Mesenchymal stem cell (in vitro differentiated cells and primary cell): ENCODE data around the gene AKAP6.

ENCODE experiments used
- DNase-seq: peaks from one replicate; pipeline ENCODE4 v3.0.0-alpha.2; 2013
- H2AFZ ChIP-seq: one replicate; pipeline ENCODE4 v1.6.1; 2013; ENCODE audit warnings: low read depth, mild to moderate bottlenecking, control low read depth, inconsistent platforms, low read length, moderate library complexity
- H2AK5ac ChIP-seq: 2 replicates; pipeline ENCODE4 v1.6.1; 2013; ENCODE audit warnings: low read length, moderate library complexity, mild to moderate bottlenecking, inconsistent platforms; ENCODE audit not compliant: severe bottlenecking
- H2BK120ac ChIP-seq: one replicate; pipeline ENCODE4 v1.6.1; 2013; ENCODE audit warnings: low read depth, mild to moderate bottlenecking, inconsistent platforms, low read length, moderate library complexity
- H2BK12ac ChIP-seq, 2 experiments: one replicate each; pipeline ENCODE4 v1.6.1; 2013; ENCODE audit warnings: inconsistent platforms in 2 of 2, low read length in 2 of 2, mild to moderate bottlenecking in 2 of 2, moderate library complexity in 2 of 2, control low read depth in 1 of 2
- H2BK15ac ChIP-seq: one replicate; pipeline ENCODE4 v1.6.1; 2013; ENCODE audit warnings: mild to moderate bottlenecking, low read depth, inconsistent platforms; ENCODE audit not compliant: poor library complexity, severe bottlenecking
- H2BK5ac ChIP-seq: 2 replicates; pipeline ENCODE4 v1.6.1; 2013; ENCODE audit warnings: low read depth, mild to moderate bottlenecking, low read length, control low read depth, inconsistent platforms; ENCODE audit not compliant: poor library complexity, severe bottlenecking
- H3K14ac ChIP-seq, 2 experiments: one replicate each; pipeline ENCODE4 v1.6.1; 2013; ENCODE audit warnings: inconsistent platforms in 2 of 2, low read length in 2 of 2, control low read depth in 1 of 2, mild to moderate bottlenecking in 1 of 2, moderate library complexity in 1 of 2
- H3K18ac ChIP-seq, 2 experiments: one replicate each; pipeline ENCODE4 v1.6.1; 2013; ENCODE audit warnings: inconsistent platforms in 2 of 2, low read length in 2 of 2, control low read depth in 1 of 2, low read depth in 1 of 2, mild to moderate bottlenecking in 1 of 2
- H3K23ac ChIP-seq, 2 experiments: one replicate each; pipeline ENCODE4 v1.6.1; 2013; ENCODE audit warnings: inconsistent platforms in 2 of 2, low read length in 2 of 2, mild to moderate bottlenecking in 2 of 2, moderate library complexity in 2 of 2, control low read depth in 1 of 2
- H3K27ac ChIP-seq: 2 replicates; pipeline ENCODE4 v1.5.1; 2013; ENCODE audit warnings: mild to moderate bottlenecking, moderate library complexity, low read length, control low read depth, inconsistent platforms; ENCODE audit not compliant: poor library complexity, severe bottlenecking
- H3K27me3 ChIP-seq, 2 experiments: 2 replicates each; pipeline versions ENCODE4 v1.6.1 to v1.7.0; 2013; ENCODE audit warnings: low read length in 2 of 2, mild to moderate bottlenecking in 2 of 2, moderate library complexity in 2 of 2, control low read depth in 1 of 2, inconsistent platforms in 1 of 2; ENCODE audit not compliant: control insufficient read depth in 1 of 2, insufficient read depth in 1 of 2
- H3K36me3 ChIP-seq, 2 experiments: 2 replicates each; pipeline versions ENCODE4 v1.6.1 to v1.7.0; 2013; ENCODE audit warnings: low read length in 2 of 2, control low read depth in 1 of 2, inconsistent platforms in 1 of 2, low read depth in 1 of 2, mild to moderate bottlenecking in 1 of 2; ENCODE audit not compliant: insufficient read depth in 2 of 2, control insufficient read depth in 1 of 2
- H3K4ac ChIP-seq, 2 experiments: one replicate each; pipeline ENCODE4 v1.6.1; 2013; ENCODE audit warnings: inconsistent platforms in 2 of 2, low read length in 2 of 2, mild to moderate bottlenecking in 2 of 2, moderate library complexity in 2 of 2, control low read depth in 1 of 2, low read depth in 1 of 2
- H3K4me1 ChIP-seq: 2 replicates; pipeline ENCODE4 v1.6.1; 2013; ENCODE audit warnings: low read depth, low read length, control low read depth; ENCODE audit not compliant: control insufficient read depth, insufficient read depth
- H3K4me2 ChIP-seq: 2 replicates; pipeline ENCODE4 v1.6.1; 2013; ENCODE audit warnings: low read length, mild to moderate bottlenecking, inconsistent platforms; ENCODE audit not compliant: poor library complexity, severe bottlenecking
- H3K4me3 ChIP-seq, 2 experiments: 2 replicates each; pipeline versions ENCODE4 v1.5.1 to v1.7.0; 2013; ENCODE audit warnings: low read length in 2 of 2, mild to moderate bottlenecking in 2 of 2, control low read depth in 1 of 2, low read depth in 1 of 2; ENCODE audit not compliant: insufficient read depth in 1 of 2
- H3K79me1 ChIP-seq: replicated peaks from 2 replicates; pipeline ENCODE4 v1.6.1; 2013; ENCODE audit warnings: mild to moderate bottlenecking, control low read depth, low read length, inconsistent platforms; ENCODE audit not compliant: poor library complexity, severe bottlenecking
- H3K9ac ChIP-seq: 2 replicates; pipeline ENCODE4 v1.7.0; 2013; ENCODE audit warnings: mild to moderate bottlenecking, low read length, moderate library complexity
- H3K9me3 ChIP-seq: 2 replicates; pipeline ENCODE4 v1.7.0; 2013; ENCODE audit warnings: mild to moderate bottlenecking, low read length; ENCODE audit not compliant: control insufficient read depth
- H4K8ac ChIP-seq: one replicate; pipeline ENCODE4 v1.6.1; 2013; ENCODE audit warnings: inconsistent platforms, mild to moderate bottlenecking, low read length, moderate library complexity
- H4K91ac ChIP-seq: one replicate; pipeline ENCODE4 v1.6.1; 2013; ENCODE audit warnings: mild to moderate bottlenecking, low read length, inconsistent platforms
- WGBS: methylation state at CpG from one replicate; pipeline ENCODE4 v1.1.7; 2013; ENCODE audit warnings: mixed read lengths; 5-methylcytosine and 5-hydroxymethylcytosine counted together

The AKAP6 gene

GRCh38 chr14:32366256-32366879 lies 37.3 kb downstream of the AKAP6 start:
- Histone ChIP-seq H3K27ac (no peak overlapping the region), H4K91ac (no peak overlapping the region), H3K4me2 (peak overlapping the region; percentile 16), H4K8ac (no peak overlapping the region), H3K14ac (peak overlapping the region in 1 of 2 experiments; percentile 44), H2BK12ac (no peak overlapping the region), H3K36me3 (no peaks in the 10 kb centered on the region), H3K4me3 (peak overlapping the region in 1 of 2 experiments; percentile 43), H2BK5ac (no peak overlapping the region), H3K9ac (peak overlapping the region; percentile 63), H3K79me1 (no peaks in the 10 kb centered on the region), H2AK5ac (peak overlapping the region; percentile 70), H3K18ac (no peak overlapping the region), H3K4me1 (peaks cover 9% of the 10 kb centered on the region), H2BK15ac (no peak overlapping the region), H2AFZ (no peak overlapping the region), H2BK120ac (no peak overlapping the region), H3K23ac (no peak overlapping the region), H3K27me3 (no peaks in the 10 kb centered on the region), H3K9me3 (no peaks in the 10 kb centered on the region), H3K4ac (no peak overlapping the region)
- DNase-seq: peak; percentile 40

GRCh38 chr14:32366986-32367385 lies 37.9 kb downstream of the AKAP6 start:
- H2BK120ac ChIP-seq: no peak overlapping the region
- no peak overlapping the region for H2BK12ac ChIP-seq
- no peaks in the 10 kb centered on the region for H3K36me3 ChIP-seq
- no peak overlapping the region for H2BK15ac ChIP-seq
- no peak overlapping the region for H3K14ac ChIP-seq
- no peaks in the 10 kb centered on the region for H3K9me3 ChIP-seq
- no peak overlapping the region for H2BK5ac ChIP-seq
- H3K23ac ChIP-seq: no peak overlapping the region
- H2AFZ ChIP-seq: no peak overlapping the region
- H3K9ac ChIP-seq: peak overlapping the region; percentile 63
- H3K18ac ChIP-seq: no peak overlapping the region
- H3K4ac ChIP-seq: no peak overlapping the region
- H3K27ac ChIP-seq: no peak overlapping the region
- H4K8ac ChIP-seq: no peak overlapping the region
- H3K27me3 ChIP-seq: no peaks in the 10 kb centered on the region
- no peak overlapping the region for H2AK5ac ChIP-seq
- no peak overlapping the region for H3K4me2 ChIP-seq
- DNase-seq: no peak
- H3K4me1 ChIP-seq: peaks cover 9% of the 10 kb centered on the region
- no peak overlapping the region for H4K91ac ChIP-seq
- peak overlapping the region in 1 of 2 experiments; percentile 43 for H3K4me3 ChIP-seq
- H3K79me1 ChIP-seq: no peaks in the 10 kb centered on the region
- WGBS: 79% methylated on average over 4 of the region's 4 CpGs

GRCh38 chr14:32367516-32367915 lies 38.4 kb downstream of the AKAP6 start:
- H2BK12ac ChIP-seq: no peak overlapping the region
- H2BK5ac ChIP-seq: no peak overlapping the region
- H3K4me3 ChIP-seq: no peak overlapping the region
- DNase-seq: no peak
- no peak overlapping the region for H3K4ac ChIP-seq
- no peak overlapping the region for H3K23ac ChIP-seq
- no peak overlapping the region for H4K8ac ChIP-seq
- H2AK5ac ChIP-seq: no peak overlapping the region
- no peaks in the 10 kb centered on the region for H3K36me3 ChIP-seq
- no peaks in the 10 kb centered on the region for H3K79me1 ChIP-seq
- H2AFZ ChIP-seq: no peak overlapping the region
- no peaks in the 10 kb centered on the region for H3K27me3 ChIP-seq
- no peak overlapping the region for H3K18ac ChIP-seq
- H3K9ac ChIP-seq: peak overlapping the region; percentile 63
- peaks cover 9% of the 10 kb centered on the region for H3K4me1 ChIP-seq
- no peak overlapping the region for H2BK120ac ChIP-seq
- H3K4me2 ChIP-seq: no peak overlapping the region
- no peak overlapping the region for H2BK15ac ChIP-seq
- H4K91ac ChIP-seq: no peak overlapping the region
- no peak overlapping the region for H3K14ac ChIP-seq
- no peak overlapping the region for H3K27ac ChIP-seq
- H3K9me3 ChIP-seq: no peaks in the 10 kb centered on the region

GRCh38 chr14:32368107-32368506 lies 39.0 kb downstream of the AKAP6 start:
- Histone ChIP-seq H3K4me1 (peaks cover 9% of the 10 kb centered on the region), H3K36me3 (no peaks in the 10 kb centered on the region), H3K9ac (no peak overlapping the region), H3K9me3 (no peaks in the 10 kb centered on the region), H4K8ac (no peak overlapping the region), H2AK5ac (no peak overlapping the region), H3K4ac (no peak overlapping the region), H3K4me3 (no peak overlapping the region), H3K18ac (no peak overlapping the region), H3K23ac (no peak overlapping the region), H3K4me2 (no peak overlapping the region), H4K91ac (no peak overlapping the region), H2BK5ac (no peak overlapping the region), H2BK120ac (no peak overlapping the region), H2BK12ac (no peak overlapping the region), H2AFZ (no peak overlapping the region), H2BK15ac (no peak overlapping the region), H3K79me1 (no peaks in the 10 kb centered on the region), H3K27me3 (no peaks in the 10 kb centered on the region), H3K14ac (no peak overlapping the region), H3K27ac (no peak overlapping the region)
- 98% methylated on average over 3 of the region's 3 CpGs for WGBS
- DNase-seq: no peak
